Lung (tissue), 12 donors: ENCODE data around the gene CD47. TPM values are rescaled to one million over a fixed set of nuclear protein-coding genes. Genes with fewer than 3 reads are reported as not detected.

ENCODE experiments used
- ATAC-seq: fragments of 200-7000 bp; cut with Tn5 transposase; one replicate; pipeline ENCODE4 v1.9.1; 2020; ENCODE audit warnings: moderate number of reproducible peaks; ENCODE audit not compliant: insufficient read depth, low FRiP score
- DNase-seq, 3 donors: peaks; one replicate each; pipeline ENCODE4 v3.0.0-alpha.2; 2013 to 2017
- H3K27ac ChIP-seq, 2 donors: one replicate each; pipeline ENCODE4 v1.5.1; 2013; ENCODE audit warnings: mild to moderate bottlenecking in 2 of 2, moderate library complexity in 2 of 2, control low read depth in 1 of 2, inconsistent platforms in 1 of 2, low read depth in 1 of 2, low read length in 1 of 2
- H3K27me3 ChIP-seq, 3 donors: one replicate each; pipeline ENCODE4 v1.5.1; 2013; ENCODE audit warnings: low read length in 2 of 3; ENCODE audit not compliant: control insufficient read depth in 3 of 3, insufficient read depth in 3 of 3
- H3K36me3 ChIP-seq, 4 donors: one replicate each; pipeline ENCODE4 v1.5.1; 2013; ENCODE audit warnings: low read length in 4 of 4, mild to moderate bottlenecking in 1 of 4, moderate library complexity in 1 of 4; ENCODE audit not compliant: control insufficient read depth in 4 of 4, insufficient read depth in 4 of 4
- H3K4me1 ChIP-seq, 5 donors: one replicate each; pipeline ENCODE4 v1.5.1; 2013; ENCODE audit warnings: low read length in 5 of 5, mild to moderate bottlenecking in 2 of 5, moderate library complexity in 1 of 5; ENCODE audit not compliant: control insufficient read depth in 5 of 5, insufficient read depth in 5 of 5
- H3K4me3 ChIP-seq: one replicate; pipeline ENCODE4 v1.5.1; 2013; ENCODE audit warnings: mild to moderate bottlenecking, control low read depth, moderate library complexity
- H3K9ac ChIP-seq, 2 donors: one replicate each; pipeline ENCODE4 v1.5.1; 2013; ENCODE audit warnings: low read length in 2 of 2, control low read depth in 1 of 2; ENCODE audit not compliant: insufficient read depth in 1 of 2
- H3K9me3 ChIP-seq, 4 donors: one replicate each; pipeline ENCODE4 v1.5.1; 2013; ENCODE audit warnings: low read length in 3 of 4, mild to moderate bottlenecking in 1 of 4, moderate library complexity in 1 of 4; ENCODE audit not compliant: control insufficient read depth in 4 of 4, insufficient read depth in 3 of 4
- WGBS, 2 donors: extraction: QIAGEN DNeasy Blood & Tissue Kit; methylation state at CpG; one replicate each; pipeline ENCODE4 v1.1.7; 2013; 5-methylcytosine and 5-hydroxymethylcytosine counted together
- polyA plus RNA-seq, 2 donors: library from polyadenylated mRNA; stranded (reverse); fragments of 200-250 nt; gene quantifications; one replicate each; pipeline ENCODE4 v1.2.1, GENCODE V29; 2013
- total RNA-seq, 2 donors: library from RNA; depleted of rRNA in 1 of 2; stranded (reverse); fragments of >200 nt in 1 of 2; gene quantifications; one replicate each; pipeline ENCODE4 v1.2.1, GENCODE V29; 2014 to 2021
- TF ChIP-seq, protein P1 (sequence below): IDR thresholded peaks from 2 replicates; pipeline ENCODE4 v1.5.1; 2012; ENCODE audit warnings: mild to moderate bottlenecking; ENCODE audit errors: control extremely low read depth, extremely low read depth
- donor health status: control.
- donor health status: control.
- donor health status: Bipolar disorder and iron deficiency.
- donor health status: healthy.
- donor health status: DM: yes; HTN: yes; CAD: no.

Gene CD47
- total and polyA plus RNA-seq, 4 donors, result 115 to 410 (median 133) TPM

DNA sequence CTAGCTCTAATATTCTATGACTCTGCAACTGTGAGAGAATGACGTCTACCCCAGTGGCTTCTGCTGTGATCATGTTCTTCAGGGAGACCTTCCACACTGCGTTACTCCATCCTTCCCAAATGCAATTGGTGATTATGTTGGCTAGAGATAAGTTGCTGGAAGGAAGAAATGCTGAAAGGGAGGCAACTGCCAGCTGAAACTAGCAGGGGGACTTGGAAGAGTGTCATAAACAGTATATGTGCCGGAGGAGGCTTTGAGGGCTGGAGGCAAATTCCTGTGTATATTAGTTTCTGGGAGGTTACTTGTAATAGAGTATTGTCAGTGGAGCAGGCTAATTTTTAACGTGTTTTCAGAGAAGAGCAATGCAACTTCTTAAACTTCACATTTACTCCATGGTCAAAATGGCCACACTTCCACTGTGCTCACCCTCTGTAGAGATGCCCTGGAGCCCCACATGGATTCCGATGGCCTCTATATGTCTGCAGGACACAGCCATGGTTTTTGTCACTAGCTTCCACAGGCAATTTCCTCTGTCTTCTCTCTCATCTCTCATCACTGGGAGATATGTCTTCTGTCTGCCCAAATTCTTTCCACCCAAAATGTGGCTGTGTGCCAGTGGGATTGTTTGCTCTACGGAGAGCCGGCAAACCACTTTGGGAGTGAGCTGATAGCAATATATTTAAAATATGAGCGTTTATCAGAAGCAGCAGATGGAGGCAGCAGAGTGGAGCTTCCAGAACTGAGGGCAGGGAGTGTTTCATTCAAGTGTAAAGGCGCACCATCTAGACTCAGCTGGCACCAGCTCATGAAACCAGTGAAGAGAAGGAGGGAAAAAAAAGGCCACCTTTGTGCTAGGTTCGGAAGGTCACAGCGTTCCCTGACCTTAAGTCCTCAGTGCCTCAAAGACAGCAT is 13.3 kb upstream of the CD47 start:
- Histone ChIP-seq H3K9me3 (no peaks in the 10 kb centered on the region), H3K27ac (no peak overlapping the region), H3K9ac (no peak overlapping the region), H3K36me3 (no peaks in the 10 kb centered on the region), H3K4me1 (peaks cover 0 to 10% (median 5%) of the 10 kb centered on the region in 5 donors), H3K4me3 (no peak overlapping the region), H3K27me3 (no peaks in the 10 kb centered on the region)
- ATAC-seq, result peak; percentile 15
- TF ChIP-seq, protein P1, sequence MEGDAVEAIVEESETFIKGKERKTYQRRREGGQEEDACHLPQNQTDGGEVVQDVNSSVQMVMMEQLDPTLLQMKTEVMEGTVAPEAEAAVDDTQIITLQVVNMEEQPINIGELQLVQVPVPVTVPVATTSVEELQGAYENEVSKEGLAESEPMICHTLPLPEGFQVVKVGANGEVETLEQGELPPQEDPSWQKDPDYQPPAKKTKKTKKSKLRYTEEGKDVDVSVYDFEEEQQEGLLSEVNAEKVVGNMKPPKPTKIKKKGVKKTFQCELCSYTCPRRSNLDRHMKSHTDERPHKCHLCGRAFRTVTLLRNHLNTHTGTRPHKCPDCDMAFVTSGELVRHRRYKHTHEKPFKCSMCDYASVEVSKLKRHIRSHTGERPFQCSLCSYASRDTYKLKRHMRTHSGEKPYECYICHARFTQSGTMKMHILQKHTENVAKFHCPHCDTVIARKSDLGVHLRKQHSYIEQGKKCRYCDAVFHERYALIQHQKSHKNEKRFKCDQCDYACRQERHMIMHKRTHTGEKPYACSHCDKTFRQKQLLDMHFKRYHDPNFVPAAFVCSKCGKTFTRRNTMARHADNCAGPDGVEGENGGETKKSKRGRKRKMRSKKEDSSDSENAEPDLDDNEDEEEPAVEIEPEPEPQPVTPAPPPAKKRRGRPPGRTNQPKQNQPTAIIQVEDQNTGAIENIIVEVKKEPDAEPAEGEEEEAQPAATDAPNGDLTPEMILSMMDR, result no peak
- WGBS, 2 donors, result 61 to 71% methylated on average over 11 of the region's 11 CpGs
- peak; percentile 68 to 81 (median 79) for DNase-seq

DNA sequence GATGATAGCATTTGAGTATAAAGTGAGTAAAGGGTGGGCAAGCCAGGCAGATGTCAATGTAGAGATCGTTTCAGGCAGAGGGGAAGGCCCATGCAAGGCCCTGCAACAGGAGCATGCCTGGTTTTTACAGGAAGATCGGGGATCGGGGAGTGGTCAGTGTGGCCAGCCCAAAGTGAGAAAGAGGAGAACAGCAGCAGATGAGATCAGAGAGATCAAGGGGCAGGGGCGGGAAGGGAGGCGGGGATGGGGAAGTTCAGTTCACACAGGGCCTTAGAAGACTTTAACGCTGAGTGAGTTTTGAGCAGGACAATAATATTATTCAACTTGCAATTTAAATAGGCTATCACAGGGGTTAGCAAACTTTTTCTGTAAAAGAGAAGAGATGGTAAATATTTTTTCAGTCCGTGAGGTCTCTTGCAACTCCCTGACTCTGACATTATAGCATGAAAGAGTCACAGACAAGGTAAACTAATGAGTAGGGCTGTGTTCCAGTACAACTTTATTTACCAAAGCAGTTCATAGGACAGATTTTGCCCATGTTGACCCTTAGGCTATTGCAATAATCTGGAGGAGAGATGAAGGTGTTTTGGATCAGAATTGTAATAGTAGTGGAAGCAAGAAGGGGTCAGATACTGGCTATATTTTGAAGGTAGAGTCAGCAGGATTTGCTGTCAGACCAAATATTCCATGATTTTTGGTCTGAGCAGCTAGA is 12.4 kb upstream of the CD47 start:
- DNase-seq, result no peak
- H3K4me3 ChIP-seq, result no peak overlapping the region
- peaks cover 0 to 10% (median 4%) of the 10 kb centered on the region in 5 donors for H3K4me1 ChIP-seq
- 53 to 81% methylated on average over 7 of the region's 7 CpGs for WGBS, 2 donors
- H3K9ac ChIP-seq, result no peak overlapping the region
- TF ChIP-seq, protein P1, result no peak
- ATAC-seq, result no peak
- no peaks in the 10 kb centered on the region for H3K27me3 ChIP-seq
- H3K27ac ChIP-seq, result no peak overlapping the region
- no peaks in the 10 kb centered on the region for H3K9me3 ChIP-seq
- H3K36me3 ChIP-seq, result no peaks in the 10 kb centered on the region

DNA sequence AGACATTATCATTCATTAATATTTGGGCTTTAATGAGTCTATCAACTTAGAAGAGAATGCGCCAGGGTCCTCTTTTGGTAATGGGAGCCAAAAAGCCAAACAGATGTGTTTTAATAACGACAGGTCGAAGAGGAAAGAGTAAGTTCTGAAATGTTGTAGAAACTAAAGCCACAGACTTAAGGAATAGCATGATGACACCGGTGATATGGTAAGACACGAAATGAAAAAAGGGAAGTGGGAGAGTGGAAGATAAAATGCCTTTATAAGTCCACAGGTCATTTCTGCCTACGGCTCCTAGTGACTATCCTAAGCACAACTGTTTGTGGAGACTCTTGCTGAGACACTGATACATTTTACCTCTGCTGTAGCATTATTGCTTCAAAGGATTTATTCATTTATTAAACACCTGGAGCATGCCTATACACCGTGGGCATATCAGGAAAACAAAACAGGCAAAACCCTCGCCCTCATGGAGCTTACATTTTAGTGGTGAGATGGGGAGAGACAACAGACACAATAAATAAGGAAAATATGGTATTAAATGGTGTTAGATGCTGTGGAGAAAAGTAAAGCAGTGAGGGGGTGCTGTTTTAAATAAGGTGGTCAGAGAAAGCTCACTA is 11.7 kb upstream of the CD47 start:
- DNase-seq (no peak), ATAC-seq (no peak)
- H3K9ac ChIP-seq, result no peak overlapping the region
- H3K27me3 ChIP-seq, result no peaks in the 10 kb centered on the region
- WGBS, 2 donors, result 54 to 75% methylated on average over 8 of the region's 8 CpGs
- TF ChIP-seq, protein P1, result no peak
- H3K36me3 ChIP-seq, result no peaks in the 10 kb centered on the region
- H3K4me1 ChIP-seq, result peaks cover 0 to 10% (median 4%) of the 10 kb centered on the region in 5 donors
- H3K9me3 ChIP-seq, result no peaks in the 10 kb centered on the region
- no peak overlapping the region for H3K27ac ChIP-seq
- no peak overlapping the region for H3K4me3 ChIP-seq
